Suppressor macrophage treated with lipopolysaccharide for 4 hours (primary cell): ENCODE results near the gene PTPRG.

Experiments used
- DNase-seq: peaks from one replicate; pipeline ENCODE4 v3.0.0-alpha.2; 2020

Gene PTPRG

GRCh38 chr3:61945657-61946056, 384.3 kb downstream of the PTPRG start:
- DNase-seq = no peak

- DNase-seq = no peak
Measured at GRCh38 chr3:61946570-61947324, 385.4 kb downstream of the PTPRG start.

- DNase-seq = no peak
Measured at GRCh38 chr3:61947456-61947855, 386.1 kb downstream of the PTPRG start.

GRCh38 chr3:61948699-61949305, 387.4 kb downstream of the PTPRG start:
- no peak for DNase-seq

- DNase-seq = no peak
Measured at GRCh38 chr3:61954097-61954540, 392.7 kb downstream of the PTPRG start.

GRCh38 chr3:61955483-61955882, 394.1 kb downstream of the PTPRG start:
- DNase-seq = no peak

GRCh38 chr3:61956236-61956635, 394.9 kb downstream of the PTPRG start:
- DNase-seq = no peak

GRCh38 chr3:61957259-61957658, 395.9 kb downstream of the PTPRG start:
- no peak for DNase-seq

- DNase-seq = no peak
Measured at GRCh38 chr3:61960976-61961375, 399.6 kb downstream of the PTPRG start.

- no peak for DNase-seq
Measured at GRCh38 chr3:61961900-61962299, 400.5 kb downstream of the PTPRG start.

GRCh38 chr3:61964566-61964965, 403.2 kb downstream of the PTPRG start:
- no peak for DNase-seq

GRCh38 chr3:61965770-61966131, 404.4 kb downstream of the PTPRG start:
- DNase-seq = no peak

- no peak for DNase-seq
Measured at GRCh38 chr3:61966200-61966599, 404.8 kb downstream of the PTPRG start.

GRCh38 chr3:61967019-61967418, 405.6 kb downstream of the PTPRG start:
- DNase-seq = no peak

GRCh38 chr3:61967937-61968336, 406.6 kb downstream of the PTPRG start:
- no peak for DNase-seq

GRCh38 chr3:61974662-61975061, 413.3 kb downstream of the PTPRG start:
- no peak for DNase-seq

- no peak for DNase-seq
Measured at GRCh38 chr3:61975199-61975598, 413.8 kb downstream of the PTPRG start.

GRCh38 chr3:61975936-61976335, 414.6 kb downstream of the PTPRG start:
- no peak for DNase-seq

GRCh38 chr3:61978460-61979419, 417.4 kb downstream of the PTPRG start:
- DNase-seq = no peak

- no peak for DNase-seq
Measured at GRCh38 chr3:61979638-61980037, 418.3 kb downstream of the PTPRG start.

- DNase-seq = no peak
Measured at GRCh38 chr3:61980041-61980440, 418.7 kb downstream of the PTPRG start.

GRCh38 chr3:61981060-61981459, 419.7 kb downstream of the PTPRG start:
- no peak for DNase-seq

GRCh38 chr3:61983479-61983878, 422.1 kb downstream of the PTPRG start:
- DNase-seq = no peak

GRCh38 chr3:61985020-61985419, 423.6 kb downstream of the PTPRG start:
- DNase-seq = no peak
